H9 (cell line): Measurements from ENCODE around the gene TNFAIP2. TPM values are rescaled to one million over a fixed set of nuclear protein-coding genes. Genes with fewer than 3 reads are reported as not detected.

Experiments used
- DNase-seq: peaks from one replicate; pipeline ENCODE4 v3.0.0-alpha.2; 2017
- H2AFZ ChIP-seq: one replicate; pipeline ENCODE4 v1.6.1; 2013; ENCODE audit warnings: mild to moderate bottlenecking, low read length, control low read depth, moderate library complexity
- H2AK5ac ChIP-seq: 2 replicates; pipeline ENCODE4 v1.6.1; 2013; ENCODE audit warnings: low read length, control low read depth, mixed read lengths; ENCODE audit not compliant: insufficient read length
- H2BK120ac ChIP-seq: one replicate; pipeline ENCODE4 v1.6.1; 2013; ENCODE audit warnings: low read depth, mild to moderate bottlenecking, low read length, control low read depth, inconsistent platforms; ENCODE audit not compliant: poor library complexity, severe bottlenecking
- H2BK12ac ChIP-seq: 2 replicates; pipeline ENCODE4 v1.6.1; 2013; ENCODE audit warnings: low read length, control low read depth, mixed read lengths, low read depth; ENCODE audit not compliant: insufficient read length
- H2BK15ac ChIP-seq: 2 replicates; pipeline ENCODE4 v1.6.1; 2013; ENCODE audit warnings: low read depth, low read length, control low read depth
- H2BK20ac ChIP-seq: one replicate; pipeline ENCODE4 v1.6.1; 2013; ENCODE audit warnings: low read depth, mild to moderate bottlenecking, low read length, control low read depth, inconsistent platforms; ENCODE audit not compliant: poor library complexity, severe bottlenecking
- H2BK5ac ChIP-seq: 2 replicates; pipeline ENCODE4 v1.6.1; 2013; ENCODE audit warnings: low read length, control low read depth, mixed read lengths; ENCODE audit not compliant: insufficient read length
- H3K14ac ChIP-seq: 2 replicates; pipeline ENCODE4 v1.6.1; 2013; ENCODE audit warnings: low read length, control low read depth; ENCODE audit not compliant: insufficient read depth
- H3K18ac ChIP-seq: 2 replicates; pipeline ENCODE4 v1.6.1; 2013; ENCODE audit warnings: low read depth, mild to moderate bottlenecking, mixed read lengths, low read length, control low read depth; ENCODE audit not compliant: insufficient read length
- H3K23ac ChIP-seq: 2 replicates; pipeline ENCODE4 v1.6.1; 2013; ENCODE audit warnings: low read length, control low read depth, mixed read lengths, low read depth; ENCODE audit not compliant: insufficient read length
- H3K23me2 ChIP-seq: 2 replicates; pipeline ENCODE4 v1.6.1; 2013; ENCODE audit warnings: low read depth, mild to moderate bottlenecking, mixed read lengths, low read length, control low read depth; ENCODE audit not compliant: insufficient read length, poor library complexity, severe bottlenecking
- H3K27ac ChIP-seq: 2 replicates; pipeline ENCODE4 v1.5.1; 2013; ENCODE audit warnings: low read length, control low read depth, mixed read lengths, low read depth; ENCODE audit not compliant: insufficient read length
- H3K27me3 ChIP-seq: 2 replicates; pipeline ENCODE4 v1.6.1; 2013; ENCODE audit warnings: low read length, control low read depth, inconsistent platforms; ENCODE audit not compliant: insufficient read depth
- H3K4ac ChIP-seq: 2 replicates; pipeline ENCODE4 v1.6.1; 2013; ENCODE audit warnings: low read depth, mild to moderate bottlenecking, control low read depth, inconsistent platforms, low read length, moderate library complexity
- H3K4me1 ChIP-seq: 2 replicates; pipeline ENCODE4 v1.6.1; 2013; ENCODE audit warnings: low read length, control low read depth, inconsistent platforms; ENCODE audit not compliant: insufficient read depth
- H3K4me2 ChIP-seq: 2 replicates; pipeline ENCODE4 v1.6.1; 2013; ENCODE audit warnings: low read length, control low read depth, mixed read lengths; ENCODE audit not compliant: insufficient read length, insufficient read depth
- H3K56ac ChIP-seq: 2 replicates; pipeline ENCODE4 v1.6.1; 2013; ENCODE audit warnings: low read depth, mild to moderate bottlenecking, mixed read lengths, low read length, control low read depth; ENCODE audit not compliant: insufficient read length
- H3K79me1 ChIP-seq: 2 replicates; pipeline ENCODE4 v1.6.1; 2013; ENCODE audit warnings: low read depth, mild to moderate bottlenecking, moderate library complexity, low read length, control low read depth, inconsistent platforms; ENCODE audit not compliant: insufficient read depth, poor library complexity, severe bottlenecking
- H3K79me2 ChIP-seq: 2 replicates; pipeline ENCODE4 v1.6.1; 2013; ENCODE audit warnings: low read length, control low read depth, inconsistent platforms; ENCODE audit not compliant: insufficient read depth
- H3K9ac ChIP-seq: 2 replicates; pipeline ENCODE4 v1.6.1; 2013; ENCODE audit warnings: low read length, control low read depth, mixed read lengths; ENCODE audit not compliant: insufficient read length; ENCODE audit errors: extremely low read depth
- H3K9me3 ChIP-seq: one replicate; pipeline ENCODE4 v1.6.1; 2013; ENCODE audit warnings: low read depth, low read length, inconsistent platforms; ENCODE audit not compliant: control insufficient read depth
- H3T11ph ChIP-seq: one replicate; pipeline ENCODE4 v1.6.1; 2013; ENCODE audit warnings: mild to moderate bottlenecking, low read length, control low read depth, inconsistent platforms
- H4K20me1 ChIP-seq: one replicate; pipeline ENCODE4 v1.6.1; 2013; ENCODE audit not compliant: control insufficient read depth, insufficient read length, insufficient read depth
- H4K5ac ChIP-seq: 2 replicates; pipeline ENCODE4 v1.6.1; 2013; ENCODE audit warnings: low read depth, mild to moderate bottlenecking, mixed read lengths, low read length, control low read depth; ENCODE audit not compliant: insufficient read length
- H4K8ac ChIP-seq: replicated peaks from 2 replicates; pipeline ENCODE4 v1.6.1; 2013; ENCODE audit warnings: low read length, control low read depth, mixed read lengths, low read depth; ENCODE audit not compliant: insufficient read length
- H4K91ac ChIP-seq: 2 replicates; pipeline ENCODE4 v1.6.1; 2013; ENCODE audit warnings: low read depth, mild to moderate bottlenecking, moderate library complexity, mixed read lengths, low read length, control low read depth; ENCODE audit not compliant: insufficient read length
- H3K27ac Mint-ChIP-seq, 3 experiments: 2 replicates in 2 of 3; 3 replicates in 1 of 3; pipeline ENCODE4 v1.8.0; 2020 to 2021; ENCODE audit warnings: mixed read lengths in 3 of 3, mild to moderate bottlenecking in 1 of 3, moderate library complexity in 1 of 3
- H3K27me3 Mint-ChIP-seq: 2 replicates; pipeline ENCODE4 v1.8.0; 2021; ENCODE audit warnings: low read depth, mild to moderate bottlenecking, moderate library complexity, mixed read lengths
- H3K36me3 Mint-ChIP-seq, 3 experiments: 2 replicates in 2 of 3; 3 replicates in 1 of 3; pipeline ENCODE4 v1.8.0; 2020 to 2021; ENCODE audit warnings: low read depth in 3 of 3, mixed read lengths in 3 of 3; ENCODE audit not compliant: insufficient read depth in 1 of 3
- H3K4me1 Mint-ChIP-seq, 2 experiments: 2 replicates each; pipeline ENCODE4 v1.8.0; 2020; ENCODE audit warnings: mixed read lengths in 2 of 2
- H3K4me3 Mint-ChIP-seq, 2 experiments: 2 replicates in 1 of 2; 3 replicates in 1 of 2; pipeline ENCODE4 v1.8.0; 2020 to 2021; ENCODE audit warnings: mild to moderate bottlenecking in 2 of 2, mixed read lengths in 2 of 2, moderate library complexity in 1 of 2
- H3K9me3 Mint-ChIP-seq, 2 experiments: 2 replicates in 1 of 2; 3 replicates in 1 of 2; pipeline ENCODE4 v1.8.0; 2020; ENCODE audit warnings: mild to moderate bottlenecking in 2 of 2, mixed read lengths in 2 of 2, moderate library complexity in 1 of 2
- CTCF ChIP-seq: fragments of 200-600 bp; sonication (generic); conservative IDR thresholded peaks from 3 replicates; pipeline ENCODE4 v1.8.0; 2021; ENCODE audit warnings: antibody characterized with exemption, mild to moderate bottlenecking
- WGBS: extraction: QIAGEN DNeasy Blood & Tissue Kit; methylation state at CpG from one replicate; pipeline ENCODE4 v1.1.7; 2013; ENCODE audit warnings: missing lambda C conversion rate, low lambda C conversion rate, mixed read lengths; ENCODE audit not compliant: insufficient read length; ENCODE audit errors: extremely low coverage; 5-methylcytosine and 5-hydroxymethylcytosine counted together
- total RNA-seq: library from RNA; stranded (reverse); gene quantifications from 2 replicates; pipeline ENCODE4 v1.2.1, GENCODE V29; 2021

TNFAIP2 gene
- total RNA-seq, 1 experiment from 2014 or later: 29.3 TPM

- H2BK15ac ChIP-seq: no peak overlapping the region
- H3T11ph ChIP-seq: no peak overlapping the region
- H3K56ac ChIP-seq: no peak overlapping the region
- no peak overlapping the region for H2BK120ac ChIP-seq
- no peak overlapping the region for H3K9ac ChIP-seq
- H4K8ac ChIP-seq: no peak overlapping the region
- TF ChIP-seq CTCF: no peak
- no peak overlapping the region for H3K27ac ChIP-seq
- no peaks in the 10 kb centered on the region for H3K9me3 ChIP-seq
- no peaks in the 10 kb centered on the region for H3K79me2 ChIP-seq
- no peaks in the 10 kb centered on the region for H4K20me1 ChIP-seq
- H2AK5ac ChIP-seq: no peak overlapping the region
- H2AFZ ChIP-seq: no peak overlapping the region
- no peak overlapping the region for H3K4me3 Mint-ChIP-seq
- peaks cover 17 to 35% of the 10 kb centered on the region in 2 experiments for H3K4me1 Mint-ChIP-seq
- H3K4me1 ChIP-seq: no peaks in the 10 kb centered on the region; the same call in 1 of the 2 replicates
- H2BK20ac ChIP-seq: no peak overlapping the region
- no peak overlapping the region; the same call in 1 of the 2 replicates for H3K14ac ChIP-seq
- H4K5ac ChIP-seq: no peak overlapping the region
- H2BK12ac ChIP-seq: no peak overlapping the region
- no peak overlapping the region for H3K18ac ChIP-seq
- no peak overlapping the region for H3K4ac ChIP-seq
- H3K79me1 ChIP-seq: no peaks in the 10 kb centered on the region
- no peak for DNase-seq
- H3K36me3 Mint-ChIP-seq: peaks cover 9 to 33% (median 17%) of the 10 kb centered on the region in 3 experiments; a peak in 5 of 7 replicates
- H3K9me3 Mint-ChIP-seq: no peaks in the 10 kb centered on the region; a peak in 2 of 5 replicates
- H3K23ac ChIP-seq: no peak overlapping the region
- H3K27ac Mint-ChIP-seq: peak overlapping the region in 1 of 3 experiments; percentile 68; a peak in 3 of 7 replicates
- H3K27me3 Mint-ChIP-seq: peaks cover 5% of the 10 kb centered on the region
- H3K4me2 ChIP-seq: no peak overlapping the region
- no CpG with 5 or more reads among the region's 26 CpGs for WGBS
- no peaks in the 10 kb centered on the region for H3K27me3 ChIP-seq
- no peak overlapping the region for H4K91ac ChIP-seq
- H2BK5ac ChIP-seq: no peak overlapping the region
- H3K23me2 ChIP-seq: peaks cover 8% of the 10 kb centered on the region
Observed at GRCh38 chr14:103135333-103136260, 12.3 kb downstream of the TNFAIP2 start.
